K562 (cell line): ENCODE results near the gene PLEKHA7. TPM values are rescaled to one million over a fixed set of nuclear protein-coding genes. Genes with fewer than 3 reads are reported as not detected.

ENCODE experiments used
- ATAC-seq: fragments of 200-7000 bp; cut with Tn5 transposase; 3 replicates; pipeline ENCODE4 v1.9.1; 2020; ENCODE audit warnings: moderate library complexity
- BruUV-seq: library from RNA; stranded (reverse); fragments of 400-500 nt; replicated peaks from 2 replicates; lab custom pipeline; 2021; lab: Mats Ljungman, UMichigan
- CTCF ChIA-PET: fragments of 300-600 bp; formaldehyde crosslinking; extraction: SDS; loops from one replicate; lab custom pipeline; 2021; ENCODE audit warnings: low intra/inter-chr PET ratio; lab: Yijun Ruan, JAX
- POLR2A ChIA-PET: fragments of 300-600, 350-650 bp; sonication (Branson Sonifier 250); formaldehyde crosslinking; extraction: SDS; loops from one replicate; lab custom pipeline; 2021; ENCODE audit warnings: antibody characterized with exemption, inconsistent platforms; lab: Yijun Ruan, JAX
- DNase-seq, 4 experiments: peaks; one replicate each; pipeline versions ENCODE4 v3.0.0 to v3.0.0-alpha.2; 2011 to 2018; ENCODE audit warnings: low spot score in 3 of 4, mixed read lengths in 3 of 4; ENCODE audit errors: extremely low read depth in 1 of 4
- FAIRE-seq: peaks from 2 replicates; lab custom pipeline; 2011; peaks lifted over from hg19 to GRCh38; lab: Jason Lieb, UNC
- H2AFZ ChIP-seq: 2 replicates; pipeline ENCODE4 v1.6.0; 2011; ENCODE audit warnings: low read depth, low read length, control low read depth, inconsistent platforms
- H3K27ac ChIP-seq: fragments of 200-600 bp; 3 replicates; pipeline ENCODE4 v1.8.0; 2011; ENCODE audit warnings: low read depth, mild to moderate bottlenecking, control low read depth, inconsistent platforms, low read length, moderate library complexity, mixed read lengths; ENCODE audit errors: extremely low read depth
- H3K27me3 ChIP-seq, 2 experiments: fragments of 300-600 bp in 1 of 2; 2 replicates in 1 of 2; 3 replicates in 1 of 2; pipeline versions ENCODE4 v1.6.0 to v1.8.0; 2011; ENCODE audit warnings: inconsistent platforms in 2 of 2, low read length in 2 of 2, mild to moderate bottlenecking in 1 of 2, mixed read lengths in 1 of 2, moderate library complexity in 1 of 2; ENCODE audit not compliant: control insufficient read depth in 2 of 2, insufficient read depth in 2 of 2
- H3K36me3 ChIP-seq: fragments of 300-600 bp; 3 replicates; pipeline ENCODE4 v1.8.0; 2011; ENCODE audit warnings: mild to moderate bottlenecking, low read length, inconsistent platforms; ENCODE audit not compliant: control insufficient read depth, insufficient read depth
- H3K4me1 ChIP-seq, 2 experiments: fragments of 200-600 bp in 1 of 2; replicated peaks in 1 of 2; 2 replicates in 1 of 2; 3 replicates in 1 of 2; pipeline versions ENCODE4 v1.5.1 to v1.8.0; 2011; ENCODE audit warnings: inconsistent platforms in 2 of 2, low read length in 2 of 2, mild to moderate bottlenecking in 1 of 2, mixed read lengths in 1 of 2, moderate library complexity in 1 of 2; ENCODE audit not compliant: control insufficient read depth in 2 of 2, insufficient read depth in 2 of 2
- H3K4me2 ChIP-seq: 2 replicates; pipeline ENCODE4 v1.6.1; 2011; ENCODE audit warnings: low read length, control low read depth, inconsistent platforms, mixed read lengths; ENCODE audit not compliant: insufficient read depth
- H3K4me3 ChIP-seq: fragments of 200-600 bp; sonication (generic), shearing (Covaris generic); 2 replicates; pipeline ENCODE4 v1.5.1; 2016; ENCODE audit warnings: control low read depth, inconsistent platforms
- H3K79me2 ChIP-seq: fragments of 200-600 bp; 3 replicates; pipeline ENCODE4 v1.8.0; 2011; ENCODE audit warnings: low read length, inconsistent platforms; ENCODE audit not compliant: control insufficient read depth, insufficient read depth
- H3K9ac ChIP-seq, 2 experiments: 2 replicates each; pipeline versions ENCODE4 v1.6.0 to v1.6.1; 2011; ENCODE audit warnings: low read depth in 2 of 2, low read length in 2 of 2, control low read depth in 1 of 2, inconsistent platforms in 1 of 2, mild to moderate bottlenecking in 1 of 2, mixed read lengths in 1 of 2; ENCODE audit not compliant: insufficient read depth in 1 of 2
- H3K9me1 ChIP-seq: one replicate; pipeline ENCODE4 v1.6.0; 2011; ENCODE audit warnings: inconsistent platforms, mild to moderate bottlenecking, low read length, moderate library complexity; ENCODE audit not compliant: control insufficient read depth, insufficient read depth
- H3K9me3 ChIP-seq: replicated peaks from 2 replicates; pipeline ENCODE4 v1.5.1; 2011; ENCODE audit warnings: low read depth, low read length, inconsistent platforms; ENCODE audit not compliant: control insufficient read depth, insufficient read depth
- H4K20me1 ChIP-seq: replicated peaks from 2 replicates; pipeline ENCODE4 v1.6.1; 2011; ENCODE audit warnings: low read length, inconsistent platforms, mixed read lengths; ENCODE audit not compliant: control insufficient read depth, insufficient read depth
- ADNP ChIP-seq: fragments of 200-800 bp; sonication (Bioruptor generic); IDR thresholded peaks from 2 replicates; pipeline ENCODE4 v1.6.1; 2016; ENCODE audit warnings: missing genetic modification characterization, missing compliant biosample characterization
- BRCA1 ChIP-seq, 2 experiments: fragments of 450-650 bp in 1 of 2; sonication (generic) in 1 of 2; formaldehyde crosslinking in 1 of 2; IDR thresholded peaks; 2 replicates each; pipeline versions ENCODE4 v1.5.0 to v1.6.1; 2017 to 2020; ENCODE audit warnings: mild to moderate bottlenecking in 1 of 2, missing genetic modification reagents in 1 of 2
- MCM7 ChIP-seq, 2 experiments: fragments of 450-650 bp; IDR thresholded peaks; 2 replicates each; pipeline ENCODE4 v1.6.1; 2016 to 2018
- NRF1 ChIP-seq, 2 experiments: fragments of 450-650 bp; IDR thresholded peaks in 1 of 2; conservative IDR thresholded peaks in 1 of 2; 2 replicates each; pipeline ENCODE4 v1.6.1; 2014; ENCODE audit warnings: mild to moderate bottlenecking in 2 of 2
- NUFIP1 ChIP-seq: fragments of 450-650 bp; IDR thresholded peaks from 2 replicates; pipeline ENCODE4 v1.6.1; 2018; ENCODE audit not compliant: partially characterized antibody
- TCF15 ChIP-seq: fragments of 250-450 bp; sonication (Bioruptor Pico); IDR thresholded peaks from 2 replicates; pipeline ENCODE4 v1.8.0; 2022; ENCODE audit warnings: moderate library complexity, mild to moderate bottlenecking, inconsistent platforms
- TEAD1 ChIP-seq, 2 experiments: fragments of 450-650 bp in 1 of 2; sonication (generic) in 1 of 2; formaldehyde crosslinking; IDR thresholded peaks; 2 replicates each; pipeline versions ENCODE4 v1.4.0 to v1.8.0; 2020 to 2022; ENCODE audit warnings: mild to moderate bottlenecking in 2 of 2, missing genetic modification reagents in 1 of 2
- WHSC1 ChIP-seq: IDR thresholded peaks from one replicate; pipeline ENCODE4 v1.6.1; 2012; ENCODE audit warnings: low read length, control low read depth, inconsistent platforms
- ZC3H8 ChIP-seq: fragments of 450-650 bp; IDR thresholded peaks from 2 replicates; pipeline ENCODE4 v1.6.1; 2017
- ZNF253 ChIP-seq: fragments of 250-450 bp; sonication (Bioruptor Pico); conservative IDR thresholded peaks from 2 replicates; pipeline ENCODE4 v1.6.1; 2021; ENCODE audit warnings: mild to moderate bottlenecking
- ZNF511 ChIP-seq: sonication (generic); formaldehyde crosslinking; IDR thresholded peaks from 2 replicates; pipeline ENCODE4 v1.8.0; 2022; ENCODE audit warnings: mild to moderate bottlenecking, missing genetic modification reagents
- ZNF695 ChIP-seq: fragments of 450-650 bp; formaldehyde crosslinking; IDR thresholded peaks from 2 replicates; pipeline ENCODE4 v1.4.0; 2020; ENCODE audit warnings: mild to moderate bottlenecking, moderate library complexity
- ZNF740 ChIP-seq, 3 experiments: fragments of 200-800 bp in 1 of 3; sonication (Bioruptor generic) in 1 of 3; sonication (generic) in 1 of 3; formaldehyde crosslinking in 1 of 3; IDR thresholded peaks; 2 replicates each; pipeline versions ENCODE4 v1.6.1 to v1.8.0; 2016 to 2022; ENCODE audit warnings: mild to moderate bottlenecking in 2 of 3, missing compliant biosample characterization in 2 of 3, missing genetic modification characterization in 2 of 3, missing genetic modification reagents in 1 of 3
- ZNF75A ChIP-seq: fragments of 450-650 bp; formaldehyde crosslinking; IDR thresholded peaks from 2 replicates; pipeline ENCODE4 v1.4.0; 2020; ENCODE audit warnings: mild to moderate bottlenecking
- ZNF785 ChIP-seq: fragments of 250-450 bp; sonication (Bioruptor Pico); IDR thresholded peaks from 2 replicates; pipeline ENCODE4 v1.4.0; 2020; ENCODE audit warnings: mild to moderate bottlenecking
- WGBS: fragments of 100-300 bp; shearing (Covaris generic); methylation state at CpG from one replicate; pipeline ENCODE4 v1.1.6; 2016; ENCODE audit warnings: low coverage, mixed read lengths; ENCODE audit not compliant: insufficient coverage; ENCODE audit errors: missing lambda C conversion rate; 5-methylcytosine and 5-hydroxymethylcytosine counted together
- in situ Hi-C: fragments of 300-500 bp; cut with MboI; formaldehyde crosslinking; loops from 4 replicates; pipeline ENCODE4 v1.15.0; 2018; ENCODE audit warnings: inconsistent platforms, mixed read lengths
- intact Hi-C: fragments of 100-400 bp; cut with micrococcal nuclease; formaldehyde crosslinking; loops from 2 replicates; pipeline ENCODE4 v1.14.2; 2022
- polyA plus RNA-seq, 8 experiments: library from polyadenylated mRNA; depleted of rRNA in 4 of 8; stranded (reverse) in 5 of 8; unstranded in 3 of 8; fragments of >200 nt; fragmentation: Nextera tagmentation in 2 of 8; fragmentation: Illumina TruSeq in 1 of 8; extraction: Ambion mirVana in 2 of 8; extraction: Trizol in 1 of 8; gene quantifications; 2 replicates each; pipeline versions ENCODE4 v1.2.1 to v1.2.3, GENCODE V29; 2011 to 2014; ENCODE audit warnings: inconsistent platforms in 1 of 8, missing spikeins in 1 of 8
- total RNA-seq, 7 experiments: library from RNA; depleted of rRNA in 6 of 7; stranded (reverse); fragments of >200 nt in 6 of 7; fragmentation: Illumina TruSeq in 2 of 7; extraction: Trizol in 2 of 7; gene quantifications; 2 replicates each; pipeline versions ENCODE4 v1.2.1 to v1.2.3, GENCODE V29; 2011 to 2021; ENCODE audit warnings: low replicate concordance in 1 of 7

PLEKHA7 gene
- total and polyA plus RNA-seq, 9 of the 15 experiments (the other 6 are each of a cell fraction or from before 2014, with no cell fraction given) = 0.06 to 0.77 (median 0.20) TPM; not detected in 1

- BruUV-seq = no TSS peak
- FAIRE-seq = no peak
These were observed 238.5 kb downstream of the PLEKHA7 start for GRCh38 chr11:16775614-16776283.

More at GRCh38 chr11:16775614-16776283, 238.5 kb downstream of the PLEKHA7 start:
- intact Hi-C loops = loop anchor here (10.0 kb wide), 1 partner anchor 151 kb away; no protein-coding TSS in a partner anchor
- no peaks in the 10 kb centered on the region for H3K36me3 ChIP-seq
- WGBS = 22% methylated on average over 15 of the region's 16 CpGs
- no peaks in the 10 kb centered on the region for H3K9me3 ChIP-seq
- no peak overlapping the region for H3K27ac ChIP-seq
- H3K4me2 ChIP-seq = no peak overlapping the region
- no peak overlapping the region for H2AFZ ChIP-seq
- H3K27me3 ChIP-seq = peaks cover 22 to 47% of the 10 kb centered on the region in 2 experiments
- peaks cover 9 to 11% of the 10 kb centered on the region in 2 experiments; a peak in 3 of 5 replicates for H3K4me1 ChIP-seq
- H3K9ac ChIP-seq = peak overlapping the region in 1 of 2 experiments; percentile 26; a peak in 1 of 4 replicates
- ChIA-PET CTCF (interaction anchor here (0.6 kb wide), 1 partner anchor 49 kb away, joined by 3 read pairs; no protein-coding TSS in a partner anchor), POLR2A (interaction anchor here (0.6 kb wide), 2 partner anchors 14 to 1271 kb away, joined by 3 to 4 read pairs; no protein-coding TSS in a partner anchor)
- H3K4me3 ChIP-seq = no peak overlapping the region
- DNase-seq (no peak), ATAC-seq (no peak)
- H3K79me2 ChIP-seq = no peaks in the 10 kb centered on the region
- H4K20me1 ChIP-seq = no peaks in the 10 kb centered on the region; the same call in 1 of the 2 replicates
- H3K9me1 ChIP-seq = no peaks in the 10 kb centered on the region
- no peak for TF ChIP-seq WHSC1
- no peak for TF ChIP-seq TCF15 (CRISPR knock-in tag)
- TF ChIP-seq MCM7 (IDR thresholded peaks at IDR 0.05) = no peak
- no peak for TF ChIP-seq BRCA1 (IDR thresholded peaks at IDR 0.05)
- TF ChIP-seq BRCA1 (CRISPR knock-in tag; IDR thresholded peaks at IDR 0.05) = no peak
- TF ChIP-seq ZNF695 (CRISPR knock-in tag) = no peak
- TF ChIP-seq ZNF785 (CRISPR knock-in tag) = no peak
- TF ChIP-seq ZC3H8 = no peak
- no peak for TF ChIP-seq ADNP
- no peak for TF ChIP-seq ZNF253 (CRISPR knock-in tag)
- TF ChIP-seq NUFIP1 = no peak
- TF ChIP-seq ZNF511 (CRISPR knock-in tag) = no peak
- TF ChIP-seq ZNF75A (CRISPR knock-in tag) = no peak
- TF ChIP-seq ZNF740 (CRISPR knock-in tag; IDR thresholded peaks at IDR 0.05) = no peak
- TF ChIP-seq ZNF740 (tag; IDR thresholded peaks at IDR 0.05) = no peak
- no peak for TF ChIP-seq NRF1 (conservative IDR thresholded peaks at IDR 0.05 in 1 of 2, IDR thresholded peaks at IDR 0.05 in 1 of 2)
- TF ChIP-seq TEAD1 (CRISPR knock-in tag; IDR thresholded peaks at IDR 0.05) = no peak
- TF ChIP-seq, all 486 proteins: peak for 0
- in situ Hi-C loops = no loop called here
